NT2/D1 (cell line): Measurements from ENCODE around the gene NOS1.
"Not testable (repeated sequence)": the region's sequence is repeated elsewhere in the genome, so short reads cannot be mapped to it uniquely, and the experiment has no call there.

Experiments
- DNase-seq: peaks from one replicate; pipeline ENCODE4 v3.0.0-alpha.2; 2011; ENCODE audit warnings: low read depth, low spot score
- H3K27me3 ChIP-seq: 2 replicates; pipeline ENCODE4 v1.6.0; 2011; ENCODE audit warnings: mild to moderate bottlenecking; ENCODE audit not compliant: insufficient read length, insufficient read depth
- H3K36me3 ChIP-seq: 2 replicates; pipeline ENCODE4 v1.6.1; 2011; ENCODE audit warnings: mild to moderate bottlenecking, low read length, mixed read lengths; ENCODE audit not compliant: insufficient read depth, insufficient read length
- H3K4me1 ChIP-seq: 2 replicates; pipeline ENCODE4 v1.5.1; 2011; ENCODE audit not compliant: insufficient read depth, insufficient read length
- H3K4me3 ChIP-seq: 2 replicates; pipeline ENCODE4 v1.5.1; 2011; ENCODE audit warnings: low read depth; ENCODE audit not compliant: insufficient read length
- H3K9ac ChIP-seq: 2 replicates; pipeline ENCODE4 v1.6.0; 2011; ENCODE audit warnings: low read depth; ENCODE audit not compliant: insufficient read length
- H3K9me3 ChIP-seq: 2 replicates; pipeline ENCODE4 v1.5.1; 2011; ENCODE audit warnings: mild to moderate bottlenecking, low read length; ENCODE audit not compliant: insufficient read depth
- SUZ12 ChIP-seq: IDR thresholded peaks from 2 replicates; pipeline ENCODE4 v1.6.1; 2011; ENCODE audit not compliant: insufficient read length, insufficient read depth; ENCODE audit errors: extremely low read depth
- YY1 ChIP-seq: IDR thresholded peaks from 2 replicates; pipeline ENCODE4 v1.6.1; 2011; ENCODE audit not compliant: insufficient read length, insufficient read depth
- ZNF274 ChIP-seq: IDR thresholded peaks from 2 replicates; pipeline ENCODE4 v1.6.1; 2011; ENCODE audit warnings: mild to moderate bottlenecking, low read depth, low read length

The NOS1 gene

DNA sequence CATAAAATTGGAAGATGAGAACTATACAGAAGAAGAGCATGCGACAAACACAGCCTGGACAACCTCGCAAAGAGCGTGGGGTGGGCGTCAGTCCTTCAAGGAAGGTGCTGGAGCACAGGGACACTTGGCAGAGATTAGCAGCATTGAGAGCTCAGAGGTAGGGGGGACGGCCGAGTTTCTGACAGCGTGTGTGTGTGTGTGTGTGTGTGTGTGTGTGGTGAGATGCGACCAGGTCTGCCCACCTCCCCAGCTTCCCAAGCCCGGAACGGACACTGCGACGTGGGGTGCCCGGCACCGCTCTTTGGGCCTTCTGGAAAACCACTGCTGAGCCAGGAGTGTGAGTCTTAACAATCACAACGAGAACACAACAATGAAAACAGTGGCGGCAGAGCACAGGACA, 153.2 kb downstream of the NOS1 start:
- H3K4me3 ChIP-seq = no peak overlapping the region
- no peak overlapping the region for H3K9ac ChIP-seq
- H3K27me3 ChIP-seq = no peaks in the 10 kb centered on the region
- H3K36me3 ChIP-seq = no peaks in the 10 kb centered on the region
- TF ChIP-seq SUZ12 (no peak), YY1 (no peak), ZNF274 (no peak)
- DNase-seq = no peak
- no peaks in the 10 kb centered on the region for H3K9me3 ChIP-seq
- H3K4me1 ChIP-seq = peaks cover 11% of the 10 kb centered on the region

DNA sequence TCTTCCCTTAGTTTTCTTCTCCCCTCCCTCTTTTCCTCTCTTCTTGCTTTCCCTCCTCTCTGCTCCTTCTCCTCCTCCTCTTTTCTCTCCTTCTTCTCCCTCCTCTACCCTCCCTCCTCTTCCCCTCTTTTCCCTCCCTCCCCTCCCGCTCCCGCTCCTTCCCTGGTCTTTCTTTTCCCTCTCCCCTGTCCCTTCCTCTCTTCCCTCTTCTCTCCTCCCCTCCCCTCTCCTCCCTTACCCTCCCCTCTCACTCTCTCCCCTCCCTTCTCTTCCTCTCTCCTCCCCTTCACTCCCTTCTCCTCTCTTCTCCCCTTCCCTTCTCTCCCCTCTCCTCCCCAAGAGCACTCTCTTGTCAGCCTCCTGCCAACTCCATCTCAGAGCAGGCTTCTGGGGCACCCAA, 153.8 kb downstream of the NOS1 start:
- H3K4me3 ChIP-seq = no peak overlapping the region
- H3K27me3 ChIP-seq = no peaks in the 10 kb centered on the region
- peaks cover 11% of the 10 kb centered on the region for H3K4me1 ChIP-seq
- H3K9ac ChIP-seq = no peak overlapping the region
- no peaks in the 10 kb centered on the region for H3K36me3 ChIP-seq
- DNase-seq = no peak
- TF ChIP-seq YY1 = no peak
- no peak for TF ChIP-seq ZNF274
- no peak for TF ChIP-seq SUZ12
- H3K9me3 ChIP-seq = no peaks in the 10 kb centered on the region

DNA sequence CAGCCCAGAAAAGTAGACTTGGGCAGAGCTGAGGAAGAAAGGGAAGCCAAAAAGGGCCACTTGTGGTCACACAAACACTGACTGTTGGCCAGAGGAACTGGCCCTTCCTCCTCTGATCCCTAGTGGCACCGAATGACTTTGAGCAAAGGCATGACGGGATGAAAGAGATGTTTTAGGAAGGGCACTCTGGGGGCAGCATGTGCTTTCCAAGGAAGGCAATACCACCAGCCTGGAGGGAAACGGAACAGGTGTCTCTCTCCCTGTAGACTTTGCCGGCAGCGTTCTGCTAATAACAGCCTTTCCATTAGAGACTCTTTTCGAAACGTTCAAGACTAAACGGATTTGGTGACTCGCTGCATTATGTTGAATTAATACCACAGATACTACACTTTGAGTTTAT, 158.9 kb downstream of the NOS1 start:
- Histone ChIP-seq H3K4me3 (no peak overlapping the region), H3K9ac (no peak overlapping the region), H3K4me1 (peaks cover 8% of the 10 kb centered on the region), H3K36me3 (no peaks in the 10 kb centered on the region), H3K9me3 (peaks cover 6% of the 10 kb centered on the region; the same call in 1 of the 2 replicates), H3K27me3 (no peaks in the 10 kb centered on the region)
- TF ChIP-seq SUZ12 (no peak), ZNF274 (no peak), YY1 (no peak)
- DNase-seq = no peak

DNA sequence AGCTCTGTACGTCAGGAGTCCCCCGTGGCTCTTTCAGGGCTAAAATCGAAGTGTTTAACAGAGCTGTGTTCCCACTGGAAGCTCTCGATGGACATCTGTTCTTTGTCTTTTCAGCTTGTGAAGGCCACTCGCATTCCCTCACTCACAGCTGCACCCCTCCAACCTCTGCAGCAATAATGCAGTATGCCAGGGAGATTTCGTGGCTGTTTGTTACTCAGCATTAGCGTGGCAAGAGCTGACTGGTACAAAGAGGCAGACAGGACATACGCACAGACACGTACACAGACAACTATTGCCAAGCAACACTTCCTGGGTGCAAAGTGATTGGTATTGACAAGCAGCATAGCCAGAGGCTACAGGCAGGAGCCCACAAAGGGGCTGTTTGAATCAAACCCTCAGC, 159.4 kb downstream of the NOS1 start:
- peaks cover 6% of the 10 kb centered on the region; the same call in 1 of the 2 replicates for H3K9me3 ChIP-seq
- H3K4me3 ChIP-seq = no peak overlapping the region
- peaks cover 4% of the 10 kb centered on the region for H3K4me1 ChIP-seq
- no peak for DNase-seq
- no peak for TF ChIP-seq YY1
- no peak for TF ChIP-seq SUZ12
- no peak for TF ChIP-seq ZNF274
- H3K36me3 ChIP-seq = no peaks in the 10 kb centered on the region
- no peaks in the 10 kb centered on the region for H3K27me3 ChIP-seq
- no peak overlapping the region for H3K9ac ChIP-seq

DNA sequence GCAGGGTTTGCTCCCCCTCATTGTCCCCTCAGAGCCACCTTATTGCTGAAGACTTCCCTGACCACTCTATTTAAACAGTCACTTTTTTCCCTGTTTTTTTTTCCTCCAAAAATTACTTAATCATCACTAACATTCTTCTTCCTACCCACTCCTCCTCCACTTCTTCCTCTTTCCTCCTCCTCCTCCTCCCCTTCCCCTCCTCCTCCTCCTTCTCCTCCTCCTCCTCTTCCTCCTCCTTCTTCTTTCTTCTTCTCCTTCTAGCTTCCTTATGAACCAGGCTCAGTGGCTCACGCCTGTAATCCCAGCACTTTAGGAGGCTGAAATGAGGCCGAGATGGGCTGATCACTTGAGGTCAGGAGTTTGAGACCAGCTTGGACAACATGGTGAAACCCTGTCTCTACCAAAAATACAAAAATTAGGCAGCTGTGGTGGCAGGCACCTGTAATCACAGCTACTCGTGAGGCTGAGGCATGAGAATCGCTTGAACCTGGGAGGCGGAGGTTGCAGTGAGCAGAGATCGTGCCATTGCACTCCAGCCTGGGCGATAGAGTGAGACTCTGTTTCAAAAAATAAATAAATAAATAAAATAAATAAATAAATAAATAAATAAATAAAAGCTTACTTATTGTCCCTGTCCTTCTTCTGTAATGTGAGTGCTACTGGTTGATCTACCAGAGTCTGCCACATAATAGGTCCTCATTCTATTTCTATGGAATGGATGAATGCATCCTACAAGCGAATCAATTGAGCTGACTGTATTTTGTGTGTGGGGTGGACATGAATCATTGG, 161.3 kb downstream of the NOS1 start:
- not testable (repeated sequence) for H3K4me1 ChIP-seq, H3K4me3 ChIP-seq, DNase-seq, H3K36me3 ChIP-seq, H3K27me3 ChIP-seq, H3K9ac ChIP-seq, H3K9me3 ChIP-seq

DNA sequence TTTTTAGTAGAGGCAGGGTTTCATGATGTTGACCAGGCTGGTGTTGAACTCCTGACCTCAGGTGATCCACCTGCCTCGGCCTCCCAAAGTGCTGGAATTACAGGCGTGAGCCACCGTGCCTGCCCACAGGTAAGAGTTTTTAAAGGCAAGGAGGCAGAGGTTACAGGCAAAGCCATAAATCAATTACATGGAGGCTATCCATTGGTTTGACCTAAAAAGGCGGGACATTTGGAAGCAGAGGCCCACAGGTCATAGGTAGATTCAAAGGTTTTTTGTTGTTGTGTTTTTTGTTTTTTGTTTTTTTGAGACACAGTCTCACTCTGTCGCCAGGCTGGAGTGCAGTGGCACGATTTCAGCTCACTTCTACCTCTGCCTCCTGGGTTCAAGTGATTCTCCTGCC, 165.1 kb downstream of the NOS1 start:
- H3K4me1 ChIP-seq, H3K27me3 ChIP-seq, H3K9ac ChIP-seq, H3K9me3 ChIP-seq, H3K4me3 ChIP-seq, DNase-seq, H3K36me3 ChIP-seq: not testable (repeated sequence)

DNA sequence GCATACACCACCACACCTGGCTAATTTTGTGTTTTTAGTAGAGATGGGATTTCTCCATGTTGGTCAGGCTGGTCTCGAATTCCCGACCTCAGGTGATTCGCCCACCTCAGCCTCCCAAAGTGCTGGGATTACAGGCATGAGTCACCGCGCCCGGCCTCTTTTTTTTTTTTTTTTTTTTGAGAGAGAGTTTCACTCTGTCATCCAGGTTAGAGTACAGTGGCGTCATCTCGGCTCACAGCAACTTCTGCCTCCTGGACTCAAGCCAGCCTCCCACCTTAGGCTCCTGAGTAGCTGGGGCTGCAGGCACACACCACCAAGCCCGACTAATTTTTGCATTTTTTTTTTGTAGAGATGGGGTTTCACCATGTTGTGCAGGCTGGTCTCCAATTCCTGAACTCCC, 166.4 kb downstream of the NOS1 start:
- not testable (repeated sequence) for DNase-seq, H3K36me3 ChIP-seq

DNA sequence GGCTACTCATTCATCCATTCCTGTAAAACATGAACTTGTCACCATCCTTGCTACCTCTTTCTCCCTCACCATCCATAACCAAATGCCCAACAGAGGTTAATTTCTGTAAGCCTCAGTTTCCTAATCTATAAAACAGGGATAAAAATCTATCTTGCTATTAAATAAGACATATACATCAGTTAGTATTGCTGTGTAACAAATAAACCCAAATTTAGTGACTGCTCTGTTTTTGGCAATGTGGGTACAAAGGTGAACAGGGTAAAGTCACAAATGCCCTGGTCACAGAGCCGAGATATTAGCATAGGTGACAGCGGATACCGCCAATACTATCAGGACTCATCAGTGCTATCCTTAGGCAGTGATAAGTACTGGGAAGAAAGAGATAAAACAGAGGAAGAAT, 167.5 kb downstream of the NOS1 start:
- DNase-seq = no peak
- peaks cover 5% of the 10 kb centered on the region for H3K4me1 ChIP-seq
- no peak overlapping the region for H3K4me3 ChIP-seq
- no peaks in the 10 kb centered on the region for H3K9me3 ChIP-seq
- TF ChIP-seq SUZ12 (no peak), YY1 (no peak), ZNF274 (no peak)
- H3K36me3 ChIP-seq = peaks cover under 1% of the 10 kb centered on the region
- H3K27me3 ChIP-seq = peaks cover 3% of the 10 kb centered on the region
- no peak overlapping the region for H3K9ac ChIP-seq

More for the DNA sequence above, 166.4 kb downstream of the NOS1 start:
- H3K4me1 ChIP-seq, H3K9me3 ChIP-seq, H3K27me3 ChIP-seq, H3K4me3 ChIP-seq, H3K9ac ChIP-seq: not testable (repeated sequence)

DNA sequence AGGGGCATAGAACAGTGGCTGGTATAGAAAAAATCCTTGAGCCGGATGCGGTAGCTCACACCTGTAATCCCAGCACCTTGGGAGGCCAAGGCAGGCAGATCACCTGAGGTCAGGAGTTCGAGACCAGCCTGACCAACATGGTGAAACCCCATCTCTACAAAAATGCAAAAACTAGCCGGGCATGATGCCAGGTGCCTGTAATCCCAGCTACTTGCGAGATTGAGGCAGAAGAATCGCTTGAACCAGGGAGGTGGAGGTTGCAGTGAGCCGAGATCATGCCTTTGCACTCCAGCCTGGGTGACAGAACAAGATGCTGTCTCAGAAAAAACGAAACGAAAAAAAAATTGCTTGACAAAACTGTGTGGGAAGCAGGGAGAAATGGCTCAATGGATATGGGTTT, 168.8 kb downstream of the NOS1 start:
- peaks cover 10% of the 10 kb centered on the region for H3K36me3 ChIP-seq
- DNase-seq, H3K4me3 ChIP-seq, H3K9ac ChIP-seq, H3K9me3 ChIP-seq, H3K4me1 ChIP-seq, H3K27me3 ChIP-seq: not testable (repeated sequence)
